ENCODE measurements around the gene TCEA2. TPM values are rescaled to one million over a fixed set of nuclear protein-coding genes. Genes with fewer than 3 reads are reported as not detected.

TCEA2 gene
- total RNA-seq, 2 donors from 2014 or later = 17.8 to 25.5 TPM

DNA sequence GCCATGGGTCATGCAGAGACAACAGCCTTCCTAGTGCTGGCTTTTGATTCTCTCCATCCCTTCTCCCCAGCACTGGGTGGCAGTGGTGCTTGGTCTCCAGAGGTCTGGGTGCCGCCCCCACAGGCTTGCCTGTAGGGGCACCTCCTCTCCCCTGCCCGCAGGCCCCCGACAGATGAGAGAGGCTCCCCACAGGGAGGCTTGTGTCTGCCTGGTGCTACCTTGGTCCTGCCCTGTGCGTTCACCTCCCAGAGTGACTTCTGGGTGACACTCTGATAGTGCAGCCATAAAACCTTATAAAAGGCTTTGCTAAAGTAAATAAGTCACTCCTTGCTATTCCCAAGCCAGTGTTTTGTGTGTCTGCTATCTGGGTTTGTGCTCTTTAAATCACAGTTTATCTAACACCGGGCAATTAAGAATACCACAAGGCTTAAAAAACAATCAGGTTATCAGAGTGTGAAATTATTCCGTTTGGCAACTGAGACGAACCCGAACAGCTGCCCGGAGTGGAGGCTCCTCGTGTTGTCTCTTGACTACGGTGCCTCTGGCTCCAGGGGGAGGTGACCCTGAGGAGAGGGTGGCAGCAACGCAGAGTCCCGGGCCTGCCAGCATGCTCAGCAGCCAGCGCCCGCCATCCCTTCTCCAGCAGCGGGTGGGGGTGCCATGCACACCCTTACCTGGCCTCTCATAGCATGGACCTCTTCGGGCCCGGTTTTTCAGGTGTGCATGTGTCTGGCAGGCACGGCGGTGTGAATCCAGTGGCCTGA lies 32.4 kb upstream of the TCEA2 start:
- Histone ChIP-seq H3K4me1 (no peaks in the 10 kb centered on the region), H3K9me3 (no peaks in the 10 kb centered on the region), H3K27me3 (no peaks in the 10 kb centered on the region), H3K27ac (no peak overlapping the region), H3K4me3 (no peak overlapping the region), H3K36me3 (peaks cover 84% of the 10 kb centered on the region)
- TF ChIP-seq, protein P1, sequence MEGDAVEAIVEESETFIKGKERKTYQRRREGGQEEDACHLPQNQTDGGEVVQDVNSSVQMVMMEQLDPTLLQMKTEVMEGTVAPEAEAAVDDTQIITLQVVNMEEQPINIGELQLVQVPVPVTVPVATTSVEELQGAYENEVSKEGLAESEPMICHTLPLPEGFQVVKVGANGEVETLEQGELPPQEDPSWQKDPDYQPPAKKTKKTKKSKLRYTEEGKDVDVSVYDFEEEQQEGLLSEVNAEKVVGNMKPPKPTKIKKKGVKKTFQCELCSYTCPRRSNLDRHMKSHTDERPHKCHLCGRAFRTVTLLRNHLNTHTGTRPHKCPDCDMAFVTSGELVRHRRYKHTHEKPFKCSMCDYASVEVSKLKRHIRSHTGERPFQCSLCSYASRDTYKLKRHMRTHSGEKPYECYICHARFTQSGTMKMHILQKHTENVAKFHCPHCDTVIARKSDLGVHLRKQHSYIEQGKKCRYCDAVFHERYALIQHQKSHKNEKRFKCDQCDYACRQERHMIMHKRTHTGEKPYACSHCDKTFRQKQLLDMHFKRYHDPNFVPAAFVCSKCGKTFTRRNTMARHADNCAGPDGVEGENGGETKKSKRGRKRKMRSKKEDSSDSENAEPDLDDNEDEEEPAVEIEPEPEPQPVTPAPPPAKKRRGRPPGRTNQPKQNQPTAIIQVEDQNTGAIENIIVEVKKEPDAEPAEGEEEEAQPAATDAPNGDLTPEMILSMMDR (IDR thresholded peaks at IDR 0.05) = no peak
- DNase-seq (ENCODE audit: low spot score) = no peak

DNA sequence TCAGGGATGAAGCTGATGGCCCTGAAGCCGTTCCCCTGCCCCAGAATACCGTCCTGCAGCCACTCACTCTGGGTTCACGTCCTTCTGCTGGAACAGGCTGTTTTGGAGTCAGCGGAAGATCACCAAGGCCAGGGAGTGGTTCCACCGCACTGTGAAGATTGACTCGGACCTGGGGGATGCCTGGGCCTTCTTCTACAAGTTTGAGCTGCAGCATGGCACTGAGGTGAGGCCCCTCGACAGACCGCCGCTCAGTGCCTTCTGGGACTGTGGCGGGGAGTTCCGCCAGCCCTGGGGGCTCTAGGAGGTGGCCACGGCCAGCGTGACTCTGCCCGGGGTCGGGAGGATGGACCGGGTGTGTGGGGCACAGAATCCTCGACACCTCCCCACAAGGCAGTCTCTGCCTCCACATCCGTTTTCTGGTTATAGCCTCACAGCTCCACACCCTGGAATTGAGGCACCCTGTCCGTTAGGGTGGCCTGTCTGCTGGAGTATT lies 31.1 kb upstream of the TCEA2 start:
- Histone ChIP-seq H3K36me3 (peaks cover 71% of the 10 kb centered on the region), H3K9me3 (no peaks in the 10 kb centered on the region), H3K4me3 (no peak overlapping the region), H3K27ac (no peak overlapping the region), H3K27me3 (no peaks in the 10 kb centered on the region), H3K4me1 (no peaks in the 10 kb centered on the region)
- no peak for DNase-seq (ENCODE audit: low spot score)
- TF ChIP-seq, protein P1 (IDR thresholded peaks at IDR 0.05) = no peak

DNA sequence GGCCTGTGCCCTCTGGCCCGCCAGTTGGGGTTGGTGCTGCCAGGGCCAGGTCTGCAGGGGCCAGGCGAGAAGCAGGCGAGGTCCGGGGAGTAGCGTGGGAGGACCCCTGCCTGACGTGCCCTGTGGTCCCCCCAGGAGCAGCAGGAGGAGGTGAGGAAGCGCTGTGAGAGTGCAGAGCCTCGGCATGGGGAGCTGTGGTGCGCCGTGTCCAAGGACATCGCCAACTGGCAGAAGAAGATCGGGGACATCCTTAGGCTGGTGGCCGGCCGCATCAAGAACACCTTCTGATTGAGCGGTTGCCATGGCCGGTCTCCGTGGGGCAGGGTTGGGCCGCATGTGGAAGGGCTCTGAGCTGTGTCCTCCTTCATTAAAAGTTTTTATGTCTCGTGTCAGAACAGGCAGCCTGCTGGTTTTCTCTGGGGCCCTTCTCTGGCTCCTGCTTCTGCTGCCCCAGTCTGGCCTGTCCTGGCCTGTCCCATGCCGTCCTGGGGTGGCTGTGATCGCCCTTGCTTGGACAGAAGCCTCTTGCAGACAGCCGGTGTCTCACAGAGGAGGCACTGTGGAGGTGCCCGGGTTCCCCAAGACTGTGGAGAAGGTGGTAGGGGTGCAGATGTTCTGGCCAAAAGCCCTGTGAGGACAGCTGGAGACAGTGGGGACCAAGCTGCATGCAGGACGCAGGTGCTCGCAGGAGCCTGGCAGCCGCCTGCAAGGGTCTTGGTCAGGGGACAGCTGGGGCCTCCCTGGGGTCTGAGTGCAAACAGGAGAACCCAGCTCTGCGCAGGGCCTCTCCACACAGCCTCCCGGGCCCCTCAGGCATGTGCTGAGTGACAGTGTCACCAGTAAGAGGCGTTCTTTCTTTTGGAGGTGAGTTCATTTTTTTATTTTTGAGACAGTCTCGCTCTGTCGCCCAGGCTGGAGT lies 30.0 kb upstream of the TCEA2 start:
- H3K27ac ChIP-seq = no peak overlapping the region
- peaks cover 0 to 7% of the 10 kb centered on the region in 2 donors for H3K4me1 ChIP-seq
- no peak overlapping the region for H3K4me3 ChIP-seq
- H3K9me3 ChIP-seq = no peaks in the 10 kb centered on the region
- TF ChIP-seq, protein P1 (IDR thresholded peaks at IDR 0.05) = no peak
- peaks cover 0 to 3% of the 10 kb centered on the region in 2 donors for H3K27me3 ChIP-seq
- H3K36me3 ChIP-seq = peaks cover 60% of the 10 kb centered on the region
- no peak for DNase-seq (ENCODE audit: low spot score)

DNA sequence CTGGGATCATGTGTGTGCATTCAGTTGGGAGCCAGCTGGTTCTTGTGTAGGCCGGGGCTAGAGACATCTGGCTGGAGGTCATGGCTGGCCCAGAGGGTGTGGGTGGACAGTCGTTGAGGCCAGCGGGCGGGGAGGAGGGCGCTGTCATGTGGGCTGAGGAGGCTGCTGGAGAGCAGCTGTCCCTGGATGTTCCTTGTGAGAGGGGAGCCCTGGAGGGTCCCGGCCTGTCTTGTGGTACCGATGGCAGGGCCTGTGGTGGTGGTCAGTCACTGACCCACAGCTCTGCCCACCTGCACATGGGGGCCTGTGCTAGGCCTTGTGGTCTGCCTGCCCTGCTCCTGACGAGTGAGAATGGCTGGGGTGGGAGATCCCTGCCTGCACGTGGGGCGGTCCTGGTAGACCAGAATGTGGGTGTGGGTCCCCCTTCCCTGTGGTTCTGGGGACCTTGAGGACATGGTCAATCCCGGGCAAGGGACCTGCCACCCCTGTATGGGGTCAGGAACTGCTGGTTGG lies 29.0 kb upstream of the TCEA2 start:
- peaks cover 0 to 18% of the 10 kb centered on the region in 2 donors for H3K4me1 ChIP-seq
- peaks cover 0 to 7% of the 10 kb centered on the region in 2 donors for H3K27me3 ChIP-seq
- H3K4me3 ChIP-seq = no peak overlapping the region
- peaks cover 51% of the 10 kb centered on the region for H3K36me3 ChIP-seq
- H3K27ac ChIP-seq = no peak overlapping the region
- no peak for DNase-seq (ENCODE audit: low spot score)
- TF ChIP-seq, protein P1 (IDR thresholded peaks at IDR 0.05) = no peak
- no peaks in the 10 kb centered on the region for H3K9me3 ChIP-seq

DNA sequence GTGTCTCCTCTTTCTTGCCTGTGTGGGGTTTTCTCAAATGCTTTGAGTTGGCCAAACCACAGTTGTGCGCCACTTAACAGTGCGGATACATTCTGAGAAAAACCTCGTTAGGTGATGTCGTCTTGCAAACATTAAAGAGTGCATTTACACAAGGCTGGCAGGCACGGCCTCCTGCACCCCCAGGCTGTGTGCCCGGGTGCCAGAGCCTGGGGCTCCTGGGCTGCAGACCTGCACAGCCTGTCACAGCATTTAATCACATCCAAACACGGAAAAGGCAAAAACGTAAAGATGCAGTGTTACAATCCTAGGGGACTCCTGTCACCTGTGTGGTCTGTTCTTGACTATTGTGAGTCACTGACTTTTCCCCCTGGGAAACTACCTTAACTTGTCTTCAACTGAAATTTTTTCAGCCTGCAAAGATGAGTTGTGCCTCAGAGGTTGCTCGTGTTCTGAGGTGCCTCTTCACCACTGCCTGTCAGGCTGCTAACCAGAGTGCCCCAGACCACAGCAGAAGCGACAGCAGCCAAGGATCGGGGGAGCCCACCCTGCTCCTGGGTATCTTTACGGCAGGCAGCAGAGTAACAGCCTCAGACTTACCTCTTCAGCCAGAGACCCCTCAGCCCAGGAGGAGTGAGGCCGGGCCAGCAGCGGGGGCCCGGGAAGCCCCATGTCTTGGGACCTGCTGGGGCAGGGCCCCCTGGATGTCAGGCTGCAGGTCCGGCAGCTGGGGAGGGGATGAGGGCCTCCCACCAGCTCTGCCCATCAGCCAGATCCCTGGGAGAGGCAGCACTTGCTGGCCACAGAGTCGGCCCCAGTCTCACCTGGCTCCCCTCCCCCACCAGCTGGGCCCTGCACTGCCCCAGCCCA lies 27.7 kb upstream of the TCEA2 start:
- Histone ChIP-seq H3K36me3 (peaks cover 38% of the 10 kb centered on the region), H3K27me3 (peaks cover 0 to 7% of the 10 kb centered on the region in 2 donors), H3K9me3 (no peaks in the 10 kb centered on the region), H3K27ac (no peak overlapping the region), H3K4me3 (no peak overlapping the region), H3K4me1 (peaks cover 0 to 29% of the 10 kb centered on the region in 2 donors)
- TF ChIP-seq, protein P1 (IDR thresholded peaks at IDR 0.05) = no peak
- no peak for DNase-seq (ENCODE audit: low spot score)
